ENCODE results near the gene TMEM168.

- TF ChIP-seq ZNF274 (IDR thresholded peaks at IDR 0.05; ENCODE audit: low read depth, low read length) (no peak), SUZ12 (IDR thresholded peaks at IDR 0.05; ENCODE audit: extremely low read depth, insufficient read depth, insufficient read length) (no peak)
Measured at GRCh38 chr7:112788778-112789343, 1.3 kb downstream of the TMEM168 start.
